Cardiac septum (tissue), 1 donor: ENCODE data around the gene EPB41L2. TPM values are rescaled to one million over a fixed set of nuclear protein-coding genes. Genes with fewer than 3 reads are reported as not detected.
"Not testable (repeated sequence)": the region's sequence is repeated elsewhere in the genome, so short reads cannot be mapped to it uniquely, and the experiment has no call there.

ENCODE experiments used
- DNase-seq: peaks from one replicate; pipeline ENCODE4 v3.0.0-alpha.2; 2020; ENCODE audit warnings: low spot score
- intact Hi-C: fragments of 100-400 bp; cut with DNase I; formaldehyde crosslinking; loops from one replicate; pipeline ENCODE4 v1.14.0; 2022
- total RNA-seq: library from RNA; stranded (reverse); fragmentation: NEBNext Ultra II Directional; extraction: Animal tissue kit (Norgen Biotek cat#: 25700); gene quantifications from one replicate; pipeline ENCODE4 v1.2.1, GENCODE V29; 2021
- donor health status: DM: no; HTN: no; CAD: no.

Gene EPB41L2
- total RNA-seq, 1 donor from 2014 or later: 54.1 TPM

GRCh38 chr6:130932438-130932837, 130.6 kb downstream of the EPB41L2 start:
- intact Hi-C loops: no loop called here
- DNase-seq: no peak

GRCh38 chr6:130931683-130932082, 131.4 kb downstream of the EPB41L2 start:
- no peak for DNase-seq
- intact Hi-C loops: no loop called here

DNA sequence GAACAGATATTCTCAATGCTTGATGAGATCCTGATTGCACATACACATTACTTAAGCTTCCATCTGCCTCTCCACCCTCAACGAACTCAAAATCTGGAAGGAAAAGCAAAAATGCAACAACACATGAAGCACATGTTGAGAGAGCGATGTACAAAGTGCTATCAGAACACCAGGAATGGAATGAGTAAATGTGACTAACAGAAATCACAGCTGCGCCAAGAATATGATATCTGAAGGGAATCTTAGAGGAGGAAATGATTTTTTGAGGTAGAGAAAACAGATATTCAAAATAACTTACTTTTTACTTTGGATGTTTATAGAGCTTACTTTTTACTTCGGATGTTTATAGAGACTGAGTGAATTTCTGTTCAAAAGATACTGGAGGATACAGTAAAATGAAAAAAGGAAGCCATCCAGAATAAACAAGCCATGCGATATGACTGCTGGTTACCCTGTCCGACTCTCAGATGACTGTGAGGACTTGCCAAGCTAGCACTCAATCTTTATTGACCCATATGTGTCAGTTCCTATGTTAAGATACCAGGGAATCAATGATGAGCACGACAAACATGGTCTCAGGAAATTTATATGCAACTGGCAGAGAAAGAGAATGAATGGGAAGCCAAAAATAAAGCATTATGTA, 133.9 kb downstream of the EPB41L2 start:
- no peak for DNase-seq
- intact Hi-C loops: no loop called here

- no peak for DNase-seq
- intact Hi-C loops: no loop called here
Measured at GRCh38 chr6:130928158-130928912, 134.7 kb downstream of the EPB41L2 start.

- intact Hi-C loops: no loop called here
- no peak for DNase-seq
Measured at GRCh38 chr6:130927305-130927704, 135.7 kb downstream of the EPB41L2 start.

GRCh38 chr6:130923350-130923749, 139.7 kb downstream of the EPB41L2 start:
- intact Hi-C loops: no loop called here

DNA sequence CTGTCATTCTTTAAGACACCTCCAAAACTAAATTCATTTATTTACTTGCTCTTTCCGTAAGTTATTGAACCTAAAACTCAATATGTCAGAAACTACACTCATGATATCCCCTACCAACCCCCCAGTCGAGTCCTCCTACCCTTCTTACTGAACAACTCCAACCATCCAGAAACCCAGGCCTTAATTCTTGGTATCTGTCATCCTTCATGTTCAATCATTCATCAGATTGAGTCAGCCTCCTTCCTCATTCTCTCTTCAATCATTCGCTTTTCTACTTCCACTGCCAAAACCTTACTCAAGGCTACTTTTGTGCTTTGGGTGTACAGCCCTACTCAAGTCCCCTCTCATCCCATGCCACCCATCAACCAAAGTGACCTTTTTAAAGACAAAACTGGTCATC, 140.1 kb downstream of the EPB41L2 start:
- intact Hi-C loops: no loop called here
- no peak for DNase-seq

More at GRCh38 chr6:130923350-130923749, 139.7 kb downstream of the EPB41L2 start:
- DNase-seq: no peak

GRCh38 chr6:130920969-130921368, 142.1 kb downstream of the EPB41L2 start:
- intact Hi-C loops: no loop called here
- no peak for DNase-seq

DNA sequence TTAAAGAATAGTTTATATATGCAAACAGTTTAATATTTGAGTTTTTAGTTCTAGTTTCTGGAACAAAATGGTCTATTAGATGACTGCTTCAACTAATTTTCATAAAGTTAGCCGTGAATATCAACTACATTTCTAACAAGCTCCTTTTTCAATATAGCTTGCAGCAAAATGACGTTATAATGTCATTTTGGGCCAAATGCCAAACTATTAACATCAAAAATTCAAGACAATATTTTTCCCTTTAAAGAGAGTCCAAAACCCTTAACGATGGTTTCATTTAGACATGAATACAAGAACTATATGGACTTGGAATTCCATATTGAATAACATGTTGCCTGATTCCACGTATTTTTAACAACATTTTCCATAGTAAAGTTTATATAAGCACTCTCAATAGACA, 144.9 kb downstream of the EPB41L2 start:
- intact Hi-C loops: no loop called here
- no peak for DNase-seq

- intact Hi-C loops: not testable (repeated sequence)
Measured at GRCh38 chr6:130915606-130916005, 147.4 kb downstream of the EPB41L2 start.

DNA sequence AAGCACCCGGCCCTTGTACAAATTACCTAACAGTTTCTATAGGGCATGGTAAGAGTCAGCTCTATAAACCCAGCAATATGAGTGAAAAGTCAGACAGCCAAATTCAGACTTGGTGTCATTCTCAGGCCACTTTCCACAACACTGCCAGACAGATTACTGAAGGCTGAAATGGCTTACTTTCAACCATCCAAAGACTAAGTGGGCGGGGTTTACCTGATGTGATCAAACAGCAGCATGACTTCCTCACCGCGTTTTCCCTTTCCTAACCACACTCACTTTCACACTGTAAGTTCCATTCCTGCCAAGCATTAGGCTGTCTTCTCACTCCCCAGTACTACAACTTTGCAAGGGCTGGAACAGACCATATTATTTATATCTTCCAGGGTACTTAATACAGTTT, 149.9 kb downstream of the EPB41L2 start:
- DNase-seq: no peak
- intact Hi-C loops: no loop called here

More at GRCh38 chr6:130915606-130916005, 147.4 kb downstream of the EPB41L2 start:
- DNase-seq: not testable (repeated sequence)

GRCh38 chr6:130912434-130912833, 150.6 kb downstream of the EPB41L2 start:
- no peak for DNase-seq
- intact Hi-C loops: no loop called here

GRCh38 chr6:130908958-130909357, 154.1 kb downstream of the EPB41L2 start:
- DNase-seq: no peak
- intact Hi-C loops: no loop called here

DNA sequence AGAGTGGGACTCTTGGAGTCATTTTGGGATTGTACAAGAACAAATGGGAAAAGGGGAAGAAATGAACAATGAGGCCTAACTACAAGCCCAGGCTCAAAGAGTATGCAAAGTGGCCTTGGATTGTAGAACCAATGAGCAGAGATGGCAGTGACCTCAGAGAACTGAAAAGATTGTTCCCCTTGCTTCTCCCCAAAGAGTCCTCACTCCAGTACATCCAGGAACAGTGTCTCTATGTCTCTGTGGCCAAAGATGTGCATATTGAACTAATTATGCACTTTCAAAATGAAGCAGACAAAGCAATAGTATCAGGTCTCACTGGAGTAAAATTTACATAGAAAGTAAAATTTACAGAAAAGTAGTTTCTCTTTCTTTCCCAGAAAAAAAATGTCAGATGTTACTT, 154.9 kb downstream of the EPB41L2 start:
- intact Hi-C loops: no loop called here
- DNase-seq: no peak

DNA sequence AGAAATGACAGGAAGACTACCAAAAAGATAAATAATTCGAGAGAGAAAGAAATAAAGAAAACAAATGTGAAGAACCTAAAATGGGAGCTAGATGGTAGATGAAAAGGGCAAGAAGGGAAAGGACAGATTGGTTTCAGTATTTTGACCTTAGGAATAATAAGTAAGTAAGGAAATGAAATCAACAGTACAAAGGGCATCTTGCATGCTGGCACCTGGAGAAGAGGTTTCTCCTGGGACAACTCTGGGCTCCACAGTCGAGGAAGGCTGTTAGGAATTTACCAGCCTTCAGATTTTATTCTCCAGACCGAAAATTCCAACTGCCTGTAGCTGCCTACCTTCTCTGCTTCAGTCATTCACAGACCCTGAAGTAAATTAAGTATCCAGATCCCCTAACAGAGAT, 155.4 kb downstream of the EPB41L2 start:
- DNase-seq: no peak
- intact Hi-C loops: no loop called here

GRCh38 chr6:130906736-130907381, 156.2 kb downstream of the EPB41L2 start:
- intact Hi-C loops: no loop called here
- no peak for DNase-seq

DNA sequence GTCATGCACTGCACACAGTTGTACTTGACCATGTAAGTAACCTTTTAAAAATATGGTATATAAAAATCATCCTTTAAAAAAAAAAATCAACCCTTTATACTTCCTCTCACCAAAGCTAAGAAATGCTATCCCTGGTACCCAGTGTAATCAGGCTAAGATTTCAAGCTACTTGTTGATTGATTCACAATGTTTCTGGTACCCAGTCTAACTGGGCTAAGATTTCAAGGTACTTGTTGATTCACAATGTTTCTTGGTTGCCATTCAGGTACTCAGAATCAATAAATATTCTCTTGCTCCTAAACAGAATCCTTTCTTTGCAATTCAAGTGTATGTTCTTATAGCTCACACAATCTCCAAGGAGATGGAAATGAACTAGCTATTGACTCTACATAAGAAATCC, 159.4 kb downstream of the EPB41L2 start:
- DNase-seq: no peak
- intact Hi-C loops: no loop called here

GRCh38 chr6:130903007-130903406, 160.0 kb downstream of the EPB41L2 start:
- intact Hi-C loops: no loop called here
- no peak for DNase-seq

GRCh38 chr6:130900913-130901312, 162.1 kb downstream of the EPB41L2 start:
- no peak for DNase-seq
- intact Hi-C loops: no loop called here

DNA sequence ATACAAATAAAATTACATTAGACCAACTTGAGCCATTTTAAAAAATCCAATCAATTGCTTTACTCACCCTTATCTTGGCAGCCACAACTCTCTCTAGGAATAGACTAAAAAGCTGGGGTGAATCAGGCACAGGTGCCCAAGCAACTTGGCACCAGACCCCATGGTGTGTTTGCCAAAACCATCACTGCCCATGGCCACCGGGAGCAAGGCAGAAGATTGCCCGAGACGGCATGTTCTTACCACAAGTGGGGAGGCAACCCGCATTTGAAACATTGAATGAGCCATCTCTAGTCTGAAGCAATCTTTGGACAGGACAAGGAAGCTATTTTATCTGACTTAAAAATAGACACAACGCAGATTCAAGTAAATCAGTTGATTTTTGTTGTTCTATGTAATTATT, 166.8 kb downstream of the EPB41L2 start:
- DNase-seq: no peak
- intact Hi-C loops: no loop called here

- DNase-seq: no peak
- intact Hi-C loops: no loop called here
Measured at GRCh38 chr6:130895516-130895915, 167.5 kb downstream of the EPB41L2 start.
